Ovary (tissue), 9 donors: ENCODE results near the gene SUMO1. TPM values are rescaled to one million over a fixed set of nuclear protein-coding genes. Genes with fewer than 3 reads are reported as not detected.

Experiments
- DNase-seq, 5 donors: peaks; one replicate each; pipeline ENCODE4 v3.0.0-alpha.2; 2019 to 2020
- H3K27ac ChIP-seq, 2 donors: fragments of 200-600 bp; one replicate each; pipeline versions ENCODE4 v1.5.1 to v1.8.0; 2019 to 2022
- H3K27me3 ChIP-seq: fragments of 200-600 bp; one replicate; pipeline ENCODE4 v1.8.0; 2022
- H3K36me3 ChIP-seq: fragments of 200-600 bp; sonication (generic); one replicate; pipeline ENCODE4 v1.5.1; 2019
- H3K4me1 ChIP-seq: one replicate; pipeline ENCODE4 v1.8.1; 2013; ENCODE audit warnings: mild to moderate bottlenecking, moderate library complexity; ENCODE audit not compliant: insufficient read depth
- H3K4me3 ChIP-seq: fragments of 200-600 bp; sonication (generic); one replicate; pipeline ENCODE4 v1.5.1; 2017
- H3K9me3 ChIP-seq, 2 donors: fragments of 200-600 bp in 1 of 2; sonication (generic) in 1 of 2; one replicate each; pipeline versions ENCODE4 v1.5.1 to v1.8.1; 2013 to 2019; ENCODE audit warnings: mild to moderate bottlenecking in 1 of 2, moderate library complexity in 1 of 2
- CTCF ChIP-seq, 3 donors: fragments of 450-650 bp in 2 of 3; fragments of 200-600 bp in 1 of 3; IDR thresholded peaks; one replicate each; pipeline versions ENCODE4 v1.5.1 to v1.8.0; 2016 to 2022; ENCODE audit warnings: antibody characterized with exemption in 3 of 3, mild to moderate bottlenecking in 1 of 3
- EP300 ChIP-seq: sonication (generic); formaldehyde crosslinking; IDR thresholded peaks from one replicate; pipeline ENCODE4 v1.6.1; 2017; ENCODE audit warnings: antibody characterized with exemption
- POLR2A ChIP-seq: fragments of 450-650 bp; IDR thresholded peaks from one replicate; pipeline ENCODE4 v1.6.1; 2017; ENCODE audit warnings: antibody characterized with exemption, mild to moderate bottlenecking, moderate library complexity
- WGBS, 3 donors: extraction: QIAGEN DNeasy Blood & Tissue Kit in 1 of 3; methylation state at CpG; one replicate each; pipeline versions ENCODE4 v1.1.5 to v1.1.7; 2013 to 2017; 5-methylcytosine and 5-hydroxymethylcytosine counted together
- intact Hi-C, 4 donors: fragments of 100-400 bp; cut with DNase I; formaldehyde crosslinking; loops; one replicate each; pipeline versions ENCODE4 v1.11.0 to v1.15.1; 2022 to 2023
- polyA plus RNA-seq, 2 donors: library from polyadenylated mRNA; stranded (reverse); fragments of 200-250 nt in 1 of 2; fragments of 350-450 nt in 1 of 2; fragmentation: Illumina TruSeq in 1 of 2; extraction: RNeasy Lipid Tissue Mini Kit (QIAGEN cat#74804) in 1 of 2; gene quantifications; one replicate each; pipeline ENCODE4 v1.2.3, GENCODE V29; 2013 to 2014
- small RNA-seq: library from RNA; depleted of rRNA; stranded (forward); fragments of <200 nt; gene quantifications from one replicate; pipeline ENCODE3, GENCODE V24; 2016
- total RNA-seq, 7 donors: library from RNA; depleted of rRNA in 2 of 7; stranded (reverse); fragments of >200 nt in 2 of 7; fragmentation: NEBNext Ultra II Directional in 3 of 7; extraction: Animal tissue kit (Norgen Biotek cat#: 25700) in 3 of 7; gene quantifications; one replicate each; pipeline versions ENCODE4 v1.1.0 to v1.2.4, GENCODE V29; 2016 to 2023
- donor health status: DM: no; HTN: no; CAD: no; lungs with moderate emphysema.
- donor health status: DM: no; HTN: no; CAD: no.
- donor health status: Bipolar disorder and iron deficiency.
- donor health status: DM: yes; HTN: yes; CAD: no.
- donor health status: DM: no; HTN: no; CAD: no.
- donor health status: DM: yes; HTN: yes; CAD: no.

Gene SUMO1
- total and polyA plus RNA-seq, 9 donors = 41.7 to 97.0 (median 67.1) TPM

GRCh38 chr2:202161151-202161835 lies 77.1 kb downstream of the SUMO1 start:
- TF ChIP-seq CTCF (IDR thresholded peaks at IDR 0.05) = no peak
- TF ChIP-seq EP300 = no peak
- TF ChIP-seq POLR2A = no peak
- 8 to 36% (median 11%) methylated on average over 8 of the region's 8 CpGs for WGBS, 3 donors
- Histone ChIP-seq H3K36me3 (no peaks in the 10 kb centered on the region), H3K27ac (peak overlapping the region in 1 of 2 donors; percentile 24), H3K27me3 (no peaks in the 10 kb centered on the region), H3K4me1 (peaks cover 4% of the 10 kb centered on the region), H3K4me3 (no peak overlapping the region), H3K9me3 (no peaks in the 10 kb centered on the region)
- intact Hi-C loops = no loop called here
- DNase-seq = no peak

- H3K36me3 ChIP-seq = no peaks in the 10 kb centered on the region
- H3K4me3 ChIP-seq = no peak overlapping the region
- DNase-seq = no peak
- no peak overlapping the region for H3K27ac ChIP-seq
- peaks cover 2% of the 10 kb centered on the region for H3K4me1 ChIP-seq
- H3K27me3 ChIP-seq = no peaks in the 10 kb centered on the region
- TF ChIP-seq EP300 = no peak
- TF ChIP-seq POLR2A = no peak
- TF ChIP-seq CTCF (IDR thresholded peaks at IDR 0.05) = no peak
- intact Hi-C loops = no loop called here
- H3K9me3 ChIP-seq = no peaks in the 10 kb centered on the region
- WGBS, 3 donors = 53 to 71% (median 65%) methylated on average over 5 of the region's 5 CpGs
Measured at GRCh38 chr2:202158796-202159195, 79.6 kb downstream of the SUMO1 start.

- intact Hi-C loops = no loop called here
- no peak for TF ChIP-seq POLR2A
- TF ChIP-seq CTCF (IDR thresholded peaks at IDR 0.05) = no peak
- no peak for TF ChIP-seq EP300
- WGBS, 3 donors = 79 to 84% (median 81%) methylated on average over 4 of the region's 4 CpGs
Measured at GRCh38 chr2:202157211-202157990, 81.0 kb downstream of the SUMO1 start.

More at GRCh38 chr2:202157211-202157990, 81.0 kb downstream of the SUMO1 start:
- Histone ChIP-seq H3K4me1 (peaks cover 2% of the 10 kb centered on the region), H3K4me3 (no peak overlapping the region), H3K36me3 (no peaks in the 10 kb centered on the region), H3K27ac (no peak overlapping the region), H3K27me3 (no peaks in the 10 kb centered on the region), H3K9me3 (no peaks in the 10 kb centered on the region)
- DNase-seq = no peak

Small RNAs within 50 kb of the gene (small RNA-seq; reads per million reads assigned to genes)
- gene AC079354.2 = not detected
- not detected for gene RF00575
- 74.3 reads per million, percentile 90 among the genes with 10 or more reads in this experiment for gene SNORD70

Other genes with a start within 250 kb of the SUMO1 start
- gene FZD7, start 204.7 kb downstream of the SUMO1 start, total RNA-seq = 10 to 100 TPM; 18.4 to 56.3 (median 35.9) TPM
- gene FZD7, start 204.7 kb downstream of the SUMO1 start, polyA plus RNA-seq = 10 to 100 TPM; 26.8 to 34.8 TPM
- 1 to 10 TPM in 1 of 7 donors, under 1 TPM in 4, not detected in 2; 0.24 to 5.2 (median 0.60) TPM for gene KIAA2012, start 165.3 kb downstream of the SUMO1 start, total RNA-seq
- under 1 TPM; 0.05 to 0.10 TPM for gene KIAA2012, start 165.3 kb downstream of the SUMO1 start, polyA plus RNA-seq
- 10 to 100 TPM; 53.9 to 74.7 (median 64.0) TPM for gene NOP58, start 27.2 kb upstream of the SUMO1 start, total RNA-seq
- 10 to 100 TPM; 37.3 to 41.8 TPM for gene NOP58, start 27.2 kb upstream of the SUMO1 start, polyA plus RNA-seq
- gene BMPR2, start 137.7 kb upstream of the SUMO1 start, total RNA-seq = 10 to 100 TPM; 37.8 to 55.5 (median 48.2) TPM
- 10 to 100 TPM; 14.5 to 39.4 TPM for gene BMPR2, start 137.7 kb upstream of the SUMO1 start, polyA plus RNA-seq